ENCODE measurements around the gene FBXO10.
"Not testable (repeated sequence)": the region's sequence is repeated elsewhere in the genome, so short reads cannot be mapped to it uniquely, and the experiment has no call there.

Gene FBXO10

GRCh38 chr9:37511016-37512010 lies 64.9 kb downstream of the FBXO10 start:
- Histone ChIP-seq H3K36me3 (ENCODE audit: control insufficient read depth in 2 of 2, insufficient read depth in 2 of 2, low read length in 2 of 2) (peaks cover 14 to 27% of the 10 kb centered on the region in 2 donors), H3K27ac (ENCODE audit: low read length) (no peak overlapping the region), H3K4me3 (ENCODE audit: low read length in 2 of 2) (no peak overlapping the region), H3K4me1 (ENCODE audit: control insufficient read depth, insufficient read depth, low read length) (no peaks in the 10 kb centered on the region), H3K27me3 (ENCODE audit: control insufficient read depth in 1 of 2, insufficient read depth in 2 of 2, low read length in 2 of 2) (no peaks in the 10 kb centered on the region), H3K9me3 (ENCODE audit: control insufficient read depth in 2 of 2, low read length in 2 of 2) (no peaks in the 10 kb centered on the region), H3K9ac (ENCODE audit: low read length in 2 of 2) (no peak overlapping the region)

GRCh38 chr9:37510053-37510452 lies 66.1 kb downstream of the FBXO10 start:
- not testable (repeated sequence) for H3K27me3 ChIP-seq (ENCODE audit: control insufficient read depth in 1 of 2, insufficient read depth in 2 of 2, low read length in 2 of 2); H3K9ac ChIP-seq (ENCODE audit: low read length in 2 of 2); H3K4me1 ChIP-seq (ENCODE audit: control insufficient read depth, insufficient read depth, low read length); H3K9me3 ChIP-seq (ENCODE audit: control insufficient read depth in 2 of 2, low read length in 2 of 2); H3K4me3 ChIP-seq (ENCODE audit: low read length in 2 of 2); H3K27ac ChIP-seq (ENCODE audit: low read length)
- H3K36me3 ChIP-seq (ENCODE audit: control insufficient read depth in 2 of 2, insufficient read depth in 2 of 2, low read length in 2 of 2): peaks cover 14 to 23% of the 10 kb centered on the region in 2 donors

GRCh38 chr9:37509536-37509935 lies 66.6 kb downstream of the FBXO10 start:
- H3K4me1 ChIP-seq (ENCODE audit: control insufficient read depth, insufficient read depth, low read length): no peaks in the 10 kb centered on the region
- H3K27ac ChIP-seq (ENCODE audit: low read length): no peak overlapping the region
- no peak overlapping the region for H3K9ac ChIP-seq (ENCODE audit: low read length in 2 of 2)
- no peaks in the 10 kb centered on the region for H3K27me3 ChIP-seq (ENCODE audit: control insufficient read depth in 1 of 2, insufficient read depth in 2 of 2, low read length in 2 of 2)
- H3K36me3 ChIP-seq (ENCODE audit: control insufficient read depth in 2 of 2, insufficient read depth in 2 of 2, low read length in 2 of 2): peaks cover 14 to 21% of the 10 kb centered on the region in 2 donors
- H3K4me3 ChIP-seq (ENCODE audit: low read length in 2 of 2): no peak overlapping the region
- H3K9me3 ChIP-seq (ENCODE audit: control insufficient read depth in 2 of 2, low read length in 2 of 2): no peaks in the 10 kb centered on the region

GRCh38 chr9:37508834-37509206 lies 67.4 kb downstream of the FBXO10 start:
- no peak overlapping the region for H3K27ac ChIP-seq (ENCODE audit: low read length)
- no peaks in the 10 kb centered on the region for H3K27me3 ChIP-seq (ENCODE audit: control insufficient read depth in 1 of 2, insufficient read depth in 2 of 2, low read length in 2 of 2)
- peaks cover 14 to 23% of the 10 kb centered on the region in 2 donors for H3K36me3 ChIP-seq (ENCODE audit: control insufficient read depth in 2 of 2, insufficient read depth in 2 of 2, low read length in 2 of 2)
- no peak overlapping the region for H3K9ac ChIP-seq (ENCODE audit: low read length in 2 of 2)
- H3K4me3 ChIP-seq (ENCODE audit: low read length in 2 of 2): no peak overlapping the region
- no peaks in the 10 kb centered on the region for H3K9me3 ChIP-seq (ENCODE audit: control insufficient read depth in 2 of 2, low read length in 2 of 2)
- no peaks in the 10 kb centered on the region for H3K4me1 ChIP-seq (ENCODE audit: control insufficient read depth, insufficient read depth, low read length)

GRCh38 chr9:37508135-37508833 lies 67.9 kb downstream of the FBXO10 start:
- Histone ChIP-seq H3K27me3 (ENCODE audit: control insufficient read depth in 1 of 2, insufficient read depth in 2 of 2, low read length in 2 of 2) (no peaks in the 10 kb centered on the region), H3K4me3 (ENCODE audit: low read length in 2 of 2) (no peak overlapping the region), H3K36me3 (ENCODE audit: control insufficient read depth in 2 of 2, insufficient read depth in 2 of 2, low read length in 2 of 2) (peaks cover 18 to 28% of the 10 kb centered on the region in 2 donors), H3K9ac (ENCODE audit: low read length in 2 of 2) (no peak overlapping the region), H3K4me1 (ENCODE audit: control insufficient read depth, insufficient read depth, low read length) (no peaks in the 10 kb centered on the region), H3K27ac (ENCODE audit: low read length) (no peak overlapping the region), H3K9me3 (ENCODE audit: control insufficient read depth in 2 of 2, low read length in 2 of 2) (no peaks in the 10 kb centered on the region)

- no peaks in the 10 kb centered on the region for H3K9me3 ChIP-seq (ENCODE audit: control insufficient read depth in 2 of 2, low read length in 2 of 2)
- H3K36me3 ChIP-seq (ENCODE audit: control insufficient read depth in 2 of 2, insufficient read depth in 2 of 2, low read length in 2 of 2): peaks cover 22 to 35% of the 10 kb centered on the region in 2 donors
- no peaks in the 10 kb centered on the region for H3K4me1 ChIP-seq (ENCODE audit: control insufficient read depth, insufficient read depth, low read length)
- H3K27ac ChIP-seq (ENCODE audit: low read length): no peak overlapping the region
- H3K9ac ChIP-seq (ENCODE audit: low read length in 2 of 2): no peak overlapping the region
- H3K27me3 ChIP-seq (ENCODE audit: control insufficient read depth in 1 of 2, insufficient read depth in 2 of 2, low read length in 2 of 2): no peaks in the 10 kb centered on the region
- no peak overlapping the region for H3K4me3 ChIP-seq (ENCODE audit: low read length in 2 of 2)
Observed at GRCh38 chr9:37507566-37508134, 68.5 kb downstream of the FBXO10 start.

GRCh38 chr9:37504605-37505004 lies 71.6 kb downstream of the FBXO10 start:
- Histone ChIP-seq H3K9ac (ENCODE audit: low read length in 2 of 2) (no peak overlapping the region), H3K27ac (ENCODE audit: low read length) (no peak overlapping the region), H3K4me3 (ENCODE audit: low read length in 2 of 2) (no peak overlapping the region), H3K36me3 (ENCODE audit: control insufficient read depth in 2 of 2, insufficient read depth in 2 of 2, low read length in 2 of 2) (peaks cover 40 to 46% of the 10 kb centered on the region in 2 donors), H3K4me1 (ENCODE audit: control insufficient read depth, insufficient read depth, low read length) (no peaks in the 10 kb centered on the region), H3K9me3 (ENCODE audit: control insufficient read depth in 2 of 2, low read length in 2 of 2) (no peaks in the 10 kb centered on the region), H3K27me3 (ENCODE audit: control insufficient read depth in 1 of 2, insufficient read depth in 2 of 2, low read length in 2 of 2) (no peaks in the 10 kb centered on the region)

GRCh38 chr9:37503736-37504135 lies 72.4 kb downstream of the FBXO10 start:
- Histone ChIP-seq H3K36me3 (ENCODE audit: control insufficient read depth in 2 of 2, insufficient read depth in 2 of 2, low read length in 2 of 2) (peaks cover 41 to 49% of the 10 kb centered on the region in 2 donors), H3K27ac (ENCODE audit: low read length) (no peak overlapping the region), H3K27me3 (ENCODE audit: control insufficient read depth in 1 of 2, insufficient read depth in 2 of 2, low read length in 2 of 2) (no peaks in the 10 kb centered on the region), H3K4me3 (ENCODE audit: low read length in 2 of 2) (no peak overlapping the region), H3K9me3 (ENCODE audit: control insufficient read depth in 2 of 2, low read length in 2 of 2) (no peaks in the 10 kb centered on the region), H3K4me1 (ENCODE audit: control insufficient read depth, insufficient read depth, low read length) (no peaks in the 10 kb centered on the region), H3K9ac (ENCODE audit: low read length in 2 of 2) (no peak overlapping the region)

- Histone ChIP-seq H3K27me3 (ENCODE audit: control insufficient read depth in 1 of 2, insufficient read depth in 2 of 2, low read length in 2 of 2) (no peaks in the 10 kb centered on the region), H3K9me3 (ENCODE audit: control insufficient read depth in 2 of 2, low read length in 2 of 2) (no peaks in the 10 kb centered on the region), H3K4me3 (ENCODE audit: low read length in 2 of 2) (no peak overlapping the region), H3K36me3 (ENCODE audit: control insufficient read depth in 2 of 2, insufficient read depth in 2 of 2, low read length in 2 of 2) (peaks cover 43 to 53% of the 10 kb centered on the region in 2 donors), H3K27ac (ENCODE audit: low read length) (no peak overlapping the region), H3K9ac (ENCODE audit: low read length in 2 of 2) (no peak overlapping the region), H3K4me1 (ENCODE audit: control insufficient read depth, insufficient read depth, low read length) (no peaks in the 10 kb centered on the region)
Observed at GRCh38 chr9:37501957-37502596, 74.1 kb downstream of the FBXO10 start.

- peaks cover 60 to 72% of the 10 kb centered on the region in 2 donors for H3K36me3 ChIP-seq (ENCODE audit: control insufficient read depth in 2 of 2, insufficient read depth in 2 of 2, low read length in 2 of 2)
- no peaks in the 10 kb centered on the region for H3K9me3 ChIP-seq (ENCODE audit: control insufficient read depth in 2 of 2, low read length in 2 of 2)
- no peak overlapping the region for H3K4me3 ChIP-seq (ENCODE audit: low read length in 2 of 2)
- no peaks in the 10 kb centered on the region for H3K27me3 ChIP-seq (ENCODE audit: control insufficient read depth in 1 of 2, insufficient read depth in 2 of 2, low read length in 2 of 2)
- H3K27ac ChIP-seq (ENCODE audit: low read length): no peak overlapping the region
- no peaks in the 10 kb centered on the region for H3K4me1 ChIP-seq (ENCODE audit: control insufficient read depth, insufficient read depth, low read length)
- H3K9ac ChIP-seq (ENCODE audit: low read length in 2 of 2): no peak overlapping the region
Observed at GRCh38 chr9:37499297-37499696, 76.9 kb downstream of the FBXO10 start.

Data from stomach smooth muscle (tissue), 2 donors.